Stomach (tissue), 4 donors: ENCODE results near the gene RCBTB1.

Experiments used
- CTCF ChIP-seq, 7 experiments: fragments of 450-650 bp in 4 of 7; fragments of 200-600 bp in 3 of 7; sonication (generic) in 3 of 7; IDR thresholded peaks; one replicate each; pipeline ENCODE4 v1.5.1; 2016 to 2019; ENCODE audit warnings: antibody characterized with exemption in 7 of 7, control low read depth in 2 of 7, mild to moderate bottlenecking in 1 of 7
- EP300 ChIP-seq: sonication (generic); formaldehyde crosslinking; IDR thresholded peaks from one replicate; pipeline ENCODE4 v1.6.1; 2017; ENCODE audit warnings: antibody characterized with exemption
- POLR2A ChIP-seq, 4 donors: fragments of 450-650 bp; IDR thresholded peaks; one replicate each; pipeline ENCODE4 v1.6.1; 2016; ENCODE audit warnings: antibody characterized with exemption in 4 of 4, control low read depth in 2 of 4, mild to moderate bottlenecking in 1 of 4, moderate library complexity in 1 of 4
- POLR2AphosphoS5 ChIP-seq, 3 donors: sonication (generic); formaldehyde crosslinking; IDR thresholded peaks; one replicate each; pipeline ENCODE4 v1.6.1; 2016; ENCODE audit warnings: antibody characterized with exemption in 3 of 3

DNA sequence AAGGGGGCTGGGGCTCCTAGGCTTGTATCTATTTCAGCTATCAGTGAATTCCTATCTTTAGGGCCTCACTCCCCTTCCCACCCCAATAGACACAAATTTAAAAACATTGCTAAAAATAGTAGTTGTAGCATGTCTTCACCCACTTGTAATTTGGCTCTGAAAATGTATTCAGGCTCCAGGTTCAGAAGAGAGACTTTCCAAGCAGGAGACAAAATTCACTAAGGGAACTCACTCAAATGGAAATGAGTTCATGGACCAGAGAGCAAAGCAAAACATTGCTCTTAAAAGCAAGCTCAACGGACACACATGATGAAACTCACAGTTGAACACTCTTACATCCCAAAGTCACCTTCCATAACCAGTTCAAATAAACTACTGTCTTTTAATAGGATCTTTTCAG lies 52.8 kb downstream of the RCBTB1 start:
- TF ChIP-seq POLR2A (IDR thresholded peaks at IDR 0.05) (no peak), CTCF (IDR thresholded peaks at IDR 0.05) (no peak), POLR2AphosphoS5 (IDR thresholded peaks at IDR 0.05) (no peak), EP300 (no peak)
